SKM-1 treated with dmso at 0.1 percent for 144 hours (cell line): ENCODE results near the gene SEC14L1.
"Not testable (repeated sequence)": the region's sequence is repeated elsewhere in the genome, so short reads cannot be mapped to it uniquely, and the experiment has no call there.

ENCODE experiments used
- DNase-seq: peaks from one replicate; lab custom pipeline; 2025; ENCODE audit not compliant: unreplicated experiment; lab: John Stamatoyannopoulos, UW

The SEC14L1 gene

DNA sequence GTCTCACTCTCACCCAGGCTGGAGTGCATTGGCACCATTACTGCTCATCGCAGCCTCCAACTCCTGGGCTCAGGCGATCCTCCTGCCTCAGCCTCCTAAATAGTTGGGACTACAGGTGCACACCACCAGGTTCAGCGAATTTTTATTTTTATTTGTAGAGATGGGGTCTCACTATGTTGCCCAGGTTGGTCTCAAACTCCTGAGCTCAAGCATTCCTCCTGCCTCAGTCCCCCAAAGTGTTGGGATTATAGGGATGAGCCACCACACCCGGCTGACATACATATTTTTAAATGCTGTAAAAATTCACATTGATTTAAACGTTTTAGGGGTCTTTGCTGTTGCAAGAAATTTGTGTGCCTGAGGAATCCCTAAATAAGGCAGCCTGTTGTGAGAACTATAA lies 24.8 kb upstream of the SEC14L1 start:
- DNase-seq = no peak

DNA sequence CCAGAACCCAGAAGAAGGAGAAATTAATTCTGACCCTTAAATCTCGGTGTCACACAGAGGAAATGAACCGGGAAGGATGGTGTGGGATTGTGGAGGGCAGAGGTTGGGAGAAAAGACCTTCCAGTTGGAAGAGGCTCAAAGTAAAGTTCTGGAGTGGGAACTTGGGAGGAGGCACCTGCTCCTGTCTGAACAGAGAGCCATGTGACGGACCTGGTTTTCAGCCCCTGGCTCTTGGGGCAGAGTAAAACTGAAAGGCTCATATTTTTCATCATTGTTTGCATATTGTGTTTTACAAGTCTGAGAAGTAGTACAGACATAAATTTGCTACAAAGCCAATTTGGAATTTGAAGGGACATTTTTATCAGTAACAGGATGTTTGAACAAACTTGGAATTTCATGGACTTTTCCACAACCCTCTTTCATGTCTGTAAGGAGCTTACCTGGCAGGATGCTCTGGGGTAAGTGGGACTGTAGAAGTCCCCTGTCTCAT lies 24.4 kb upstream of the SEC14L1 start:
- DNase-seq = no peak

GRCh38 chr17:77117415-77117814 lies 23.4 kb upstream of the SEC14L1 start:
- DNase-seq = no peak

GRCh38 chr17:77118251-77118928 lies 22.4 kb upstream of the SEC14L1 start:
- DNase-seq = no peak

GRCh38 chr17:77119668-77120301 lies 21.0 kb upstream of the SEC14L1 start:
- no peak for DNase-seq

GRCh38 chr17:77120868-77121267 lies 19.9 kb upstream of the SEC14L1 start:
- DNase-seq = no peak

DNA sequence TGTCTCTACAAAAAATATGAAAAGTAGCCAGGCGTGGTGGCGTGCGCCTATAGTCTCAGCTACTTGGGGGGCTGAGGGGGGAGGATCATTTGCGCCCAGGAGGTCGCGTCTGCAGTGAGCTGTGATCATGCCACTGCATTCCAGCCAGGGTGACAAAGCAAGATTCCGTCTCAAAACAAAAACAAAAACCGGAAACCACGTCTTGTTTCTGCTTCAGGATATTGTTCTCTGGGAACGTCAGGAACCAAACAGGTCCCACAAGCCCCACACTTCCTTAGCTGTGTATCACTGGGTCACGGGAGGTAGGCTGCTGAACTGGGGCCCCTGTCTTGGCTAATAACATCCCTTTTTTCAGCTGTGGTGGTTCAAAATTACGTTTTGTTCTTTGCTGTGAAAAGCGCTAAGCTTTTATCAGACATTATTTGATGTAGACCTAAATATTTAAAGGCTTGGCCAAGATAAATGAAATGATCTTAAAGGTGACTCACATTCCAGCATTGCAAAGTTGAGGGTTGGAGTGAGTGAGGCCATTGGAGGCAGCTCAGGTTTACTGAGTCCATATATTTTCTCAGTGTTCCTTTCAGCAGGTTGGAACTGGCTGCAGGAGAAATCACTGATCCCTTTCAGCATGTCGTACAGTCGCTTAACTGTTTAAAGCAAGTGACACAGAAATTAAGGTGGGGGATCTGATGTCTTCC lies 16.4 kb upstream of the SEC14L1 start:
- no peak for DNase-seq

- DNase-seq = no peak
Measured at GRCh38 chr17:77125432-77125901, 15.3 kb upstream of the SEC14L1 start.

DNA sequence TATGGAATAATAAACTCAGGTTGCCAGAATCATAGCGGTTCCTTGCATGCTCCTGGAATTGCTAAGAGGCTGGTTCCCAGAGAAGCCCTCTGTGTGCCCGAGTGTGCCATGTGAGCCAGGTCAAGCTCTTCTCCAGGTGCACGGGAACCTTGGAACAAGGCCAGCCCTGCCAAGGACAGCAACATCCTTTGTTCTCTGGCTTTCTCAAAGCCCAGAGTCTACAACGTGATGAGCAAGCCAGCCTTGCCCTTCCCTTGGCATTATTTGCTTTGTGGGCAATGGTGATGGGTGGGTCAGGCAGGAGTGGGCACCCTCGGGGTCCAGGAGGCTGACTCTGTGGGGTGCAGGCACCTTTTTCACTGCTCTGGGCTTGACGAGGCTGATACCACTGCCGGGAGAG lies 14.2 kb upstream of the SEC14L1 start:
- DNase-seq = no peak

GRCh38 chr17:77127735-77128361 lies 12.9 kb upstream of the SEC14L1 start:
- no peak for DNase-seq

GRCh38 chr17:77128896-77129567 lies 11.7 kb upstream of the SEC14L1 start:
- no peak for DNase-seq

DNA sequence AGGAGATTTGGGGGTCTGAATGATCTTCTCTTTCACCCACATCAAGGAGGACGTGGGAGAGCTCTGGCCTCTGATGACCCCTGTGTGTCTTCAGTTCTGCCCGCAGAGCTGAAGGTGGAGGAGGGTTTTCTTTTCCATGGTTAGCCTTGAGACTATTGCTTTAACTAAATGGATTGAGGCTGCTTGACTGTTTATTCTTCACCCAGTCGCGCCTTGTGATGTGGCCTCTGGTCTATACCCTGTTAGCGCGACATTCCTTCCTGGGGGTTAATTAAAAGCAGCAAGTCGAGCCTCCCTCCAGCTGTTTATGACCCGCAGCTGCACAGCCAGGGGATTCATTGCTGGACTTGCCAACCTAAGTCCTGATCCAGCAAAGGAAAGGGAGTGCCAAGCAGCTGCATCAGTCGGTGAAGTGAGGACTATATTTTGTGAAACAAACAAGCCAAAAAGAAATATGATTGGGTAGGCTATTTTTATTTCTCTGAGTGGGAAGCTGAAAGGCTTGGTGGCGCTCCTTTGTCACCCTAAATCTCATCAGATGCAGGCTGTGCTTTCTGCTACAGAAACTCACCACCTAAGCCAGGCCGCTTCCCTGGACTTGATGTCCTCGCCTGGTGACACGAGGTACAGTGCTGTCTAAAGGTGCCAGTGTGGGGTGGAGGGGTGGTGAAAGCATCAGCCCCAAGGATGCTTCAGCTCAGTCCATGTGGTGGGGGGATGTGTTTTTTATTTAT lies 11.0 kb upstream of the SEC14L1 start:
- no peak for DNase-seq

DNA sequence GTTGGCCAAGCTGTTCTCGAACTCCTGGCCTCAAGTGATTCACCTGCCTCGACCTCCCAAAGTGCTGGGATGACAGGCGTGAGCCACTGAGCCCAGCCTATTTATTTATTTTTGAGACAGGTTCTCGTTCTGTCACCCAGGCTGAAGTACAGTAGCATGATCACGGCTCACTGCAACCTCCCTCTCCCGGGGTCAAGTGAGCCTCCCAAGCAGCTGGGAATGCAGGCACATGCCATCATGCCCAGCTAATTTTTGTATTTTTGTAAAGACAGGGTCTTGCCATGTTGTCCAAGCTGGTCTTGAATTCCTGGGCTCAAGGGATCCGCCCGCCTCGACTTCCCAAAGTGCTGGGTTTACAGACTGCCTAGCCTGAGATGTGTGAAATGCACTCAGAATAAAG lies 10.2 kb upstream of the SEC14L1 start:
- no peak for DNase-seq

DNA sequence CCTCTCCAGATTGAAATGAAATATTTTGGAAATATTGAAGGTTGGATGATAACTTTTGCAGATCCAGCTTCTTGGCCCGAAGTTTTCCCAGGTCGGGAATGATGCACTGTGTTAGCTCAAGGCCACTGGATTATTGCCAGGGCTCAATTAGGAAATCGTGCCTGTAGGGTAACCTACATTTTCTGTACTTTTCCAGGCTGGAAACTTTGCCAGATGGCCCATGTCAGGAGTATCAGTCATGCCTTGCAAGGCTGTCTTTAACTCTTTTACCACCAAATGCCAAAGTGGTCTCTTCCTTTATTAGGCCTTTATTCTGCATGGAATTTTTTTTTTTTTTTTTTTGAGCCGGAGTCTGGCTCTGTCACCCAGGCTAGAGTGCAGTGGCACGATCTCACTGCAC lies 8.9 kb upstream of the SEC14L1 start:
- no peak for DNase-seq

DNA sequence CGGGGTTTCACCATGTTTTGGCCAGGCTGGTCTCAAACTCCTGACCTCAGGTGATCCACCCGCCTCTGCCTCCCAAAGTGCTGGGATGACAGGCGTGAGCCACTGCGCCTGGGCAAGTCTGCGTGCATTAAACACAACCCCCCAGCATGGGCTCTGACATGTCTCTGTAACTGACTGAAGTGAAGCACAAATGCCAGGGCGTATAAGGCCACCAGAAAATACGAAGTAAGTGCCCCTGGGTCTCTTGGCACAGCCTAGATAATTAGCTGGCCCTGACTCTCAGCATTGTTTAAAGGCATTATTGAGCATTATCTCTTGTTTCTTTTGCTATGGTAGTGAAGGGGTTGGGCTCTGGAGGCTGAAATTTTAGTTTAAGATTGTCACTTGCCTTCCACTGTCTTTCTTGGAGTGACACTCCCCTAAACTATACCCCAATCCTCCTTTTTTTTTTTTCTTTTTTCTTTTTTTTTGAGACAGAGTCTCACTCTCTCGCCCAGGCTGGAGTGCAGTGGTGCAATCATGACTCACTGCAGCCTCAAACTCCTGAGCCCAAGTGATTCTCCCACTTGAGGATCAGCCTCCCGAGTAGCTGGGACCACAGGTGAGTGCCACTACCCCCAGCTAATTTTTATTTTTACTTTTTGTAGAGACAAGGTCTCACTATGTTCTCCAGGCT lies 8.2 kb upstream of the SEC14L1 start:
- DNase-seq = no peak

DNA sequence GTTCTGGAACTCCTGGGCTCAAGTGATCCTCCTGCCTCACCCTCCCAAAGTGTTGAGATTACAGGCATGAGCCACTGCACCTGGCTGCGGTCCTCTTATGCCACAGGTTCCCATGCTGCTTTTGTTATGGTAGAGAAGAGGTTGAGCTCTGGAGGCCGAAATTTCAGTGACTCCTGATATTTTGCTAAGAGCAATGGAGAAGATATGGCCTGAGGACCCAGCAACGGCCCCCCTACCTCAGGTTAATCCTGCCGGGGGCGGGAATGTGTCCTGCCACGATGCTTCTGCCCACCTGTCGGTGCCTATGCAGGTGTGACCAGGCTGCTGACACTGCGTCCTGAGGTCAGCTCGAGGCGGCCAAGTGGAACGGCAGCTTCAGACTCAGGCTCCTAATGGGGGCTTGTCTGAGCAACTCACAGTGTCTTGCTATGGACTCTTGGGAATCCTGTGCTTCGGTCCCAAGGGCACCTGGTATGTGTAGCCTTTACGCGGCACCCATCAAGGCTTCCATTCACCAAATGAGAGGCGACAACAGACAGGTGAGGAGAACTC lies 7.6 kb upstream of the SEC14L1 start:
- DNase-seq = no peak

DNA sequence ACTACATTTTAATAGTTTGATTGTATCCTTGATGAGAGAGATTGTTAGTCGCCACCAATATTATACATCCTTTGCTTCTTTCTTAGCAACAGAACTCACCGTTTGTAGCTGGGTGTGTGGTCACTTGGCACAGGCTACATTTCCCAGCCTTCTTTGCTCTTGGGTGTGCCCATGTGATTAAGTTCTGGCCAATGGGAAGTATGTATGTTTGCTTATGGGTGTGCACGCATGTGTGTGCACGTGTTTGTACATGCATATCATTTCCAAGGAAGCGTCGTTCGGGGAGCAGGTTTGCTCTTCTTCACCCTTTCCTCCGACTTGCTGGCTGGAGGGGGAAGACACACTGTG lies 4.4 kb upstream of the SEC14L1 start:
- no peak for DNase-seq

GRCh38 chr17:77137111-77137510 lies 3.7 kb upstream of the SEC14L1 start:
- DNase-seq = no peak

GRCh38 chr17:77137886-77138285 lies 2.9 kb upstream of the SEC14L1 start:
- DNase-seq = not testable (repeated sequence)
